Ishikawa (cell line): ENCODE measurements around the gene MCF2L.

Experiments
- CEBPB ChIP-seq: IDR thresholded peaks from 2 replicates; pipeline ENCODE4 v1.6.1; 2012
- CREB1 ChIP-seq: IDR thresholded peaks from 2 replicates; pipeline ENCODE4 v1.6.1; 2012; ENCODE audit warnings: low read depth
- EGR1 ChIP-seq: IDR thresholded peaks from 2 replicates; pipeline ENCODE4 v1.6.1; 2012
- EP300 ChIP-seq: IDR thresholded peaks from 2 replicates; pipeline ENCODE4 v1.6.1; 2012; ENCODE audit warnings: borderline replicate concordance
- FOXM1 ChIP-seq: IDR thresholded peaks from 2 replicates; pipeline ENCODE4 v1.6.1; 2012; ENCODE audit warnings: low read depth, borderline replicate concordance
- NFIC ChIP-seq: IDR thresholded peaks from 2 replicates; pipeline ENCODE4 v1.6.1; 2012
- RAD21 ChIP-seq: IDR thresholded peaks from 2 replicates; pipeline ENCODE4 v1.6.1; 2012; ENCODE audit warnings: low read depth
- TAF1 ChIP-seq: IDR thresholded peaks from 2 replicates; pipeline ENCODE4 v1.6.1; 2012; ENCODE audit warnings: low read depth, mild to moderate bottlenecking
- TCF12 ChIP-seq: IDR thresholded peaks from 2 replicates; pipeline ENCODE4 v1.6.1; 2012; ENCODE audit warnings: low read depth
- TEAD4 ChIP-seq: IDR thresholded peaks from 2 replicates; pipeline ENCODE4 v1.6.1; 2012
- YY1 ChIP-seq: IDR thresholded peaks from 2 replicates; pipeline ENCODE4 v1.6.1; 2012; ENCODE audit warnings: low read depth
- ZBTB7A ChIP-seq: IDR thresholded peaks from 2 replicates; pipeline ENCODE4 v1.6.1; 2012; ENCODE audit warnings: low read depth
- TF ChIP-seq, protein P1 (sequence below): IDR thresholded peaks from 2 replicates; pipeline ENCODE4 v1.6.1; 2012
- TF ChIP-seq, protein P2 (sequence below): IDR thresholded peaks from 2 replicates; pipeline ENCODE4 v1.6.1; 2012
- TF ChIP-seq, protein P3 (sequence below): IDR thresholded peaks from 2 replicates; pipeline ENCODE4 v1.6.1; 2012; ENCODE audit warnings: low read depth, mild to moderate bottlenecking

Gene MCF2L

DNA sequence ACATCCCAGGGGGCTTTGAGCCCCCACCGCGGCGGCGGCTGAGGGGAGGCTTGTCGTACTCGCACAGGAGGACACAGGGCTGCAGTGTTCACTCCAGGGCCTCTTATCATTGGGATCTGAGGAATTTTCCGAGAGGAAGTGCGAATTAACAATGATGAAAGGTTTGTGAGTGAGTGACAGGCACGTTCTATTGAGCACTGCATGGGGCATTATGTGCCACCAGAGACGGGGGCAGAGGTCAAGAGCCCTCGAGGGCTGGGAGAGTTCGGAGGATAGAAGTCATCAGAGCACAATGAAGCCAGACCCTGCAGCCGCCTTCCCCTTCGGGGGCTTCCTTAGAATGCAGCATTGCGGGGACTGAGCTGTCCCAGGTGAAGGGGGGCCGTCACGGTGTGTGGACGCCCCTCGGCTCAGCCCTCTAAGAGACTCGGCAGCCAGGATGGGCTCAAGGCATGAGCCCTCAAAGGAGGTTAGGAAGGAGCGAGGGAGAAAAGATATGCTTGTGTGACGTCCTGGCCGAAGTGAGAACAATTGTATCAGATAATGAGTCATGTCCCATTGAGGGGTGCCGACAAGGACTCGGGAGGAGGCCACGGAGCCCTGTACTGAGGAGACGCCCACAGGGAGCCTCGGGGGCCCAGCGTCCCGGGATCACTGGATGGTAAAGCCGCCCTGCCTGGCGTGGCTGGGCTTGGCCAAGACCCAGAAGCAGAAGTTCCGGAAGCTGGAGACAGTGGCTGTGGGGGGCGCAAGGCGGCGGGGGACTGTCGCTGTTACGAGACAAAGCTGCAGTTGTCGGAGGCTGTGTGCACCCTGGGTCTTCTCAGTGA, 53.9 kb downstream of the MCF2L start:
- TF ChIP-seq, protein P1, sequence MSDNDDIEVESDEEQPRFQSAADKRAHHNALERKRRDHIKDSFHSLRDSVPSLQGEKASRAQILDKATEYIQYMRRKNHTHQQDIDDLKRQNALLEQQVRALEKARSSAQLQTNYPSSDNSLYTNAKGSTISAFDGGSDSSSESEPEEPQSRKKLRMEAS: no peak
- TF ChIP-seq NFIC (no peak), TCF12 (no peak), RAD21 (no peak), EP300 (no peak), CREB1 (no peak)
- TF ChIP-seq, protein P2, sequence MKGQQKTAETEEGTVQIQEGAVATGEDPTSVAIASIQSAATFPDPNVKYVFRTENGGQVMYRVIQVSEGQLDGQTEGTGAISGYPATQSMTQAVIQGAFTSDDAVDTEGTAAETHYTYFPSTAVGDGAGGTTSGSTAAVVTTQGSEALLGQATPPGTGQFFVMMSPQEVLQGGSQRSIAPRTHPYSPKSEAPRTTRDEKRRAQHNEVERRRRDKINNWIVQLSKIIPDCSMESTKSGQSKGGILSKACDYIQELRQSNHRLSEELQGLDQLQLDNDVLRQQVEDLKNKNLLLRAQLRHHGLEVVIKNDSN: no peak

DNA sequence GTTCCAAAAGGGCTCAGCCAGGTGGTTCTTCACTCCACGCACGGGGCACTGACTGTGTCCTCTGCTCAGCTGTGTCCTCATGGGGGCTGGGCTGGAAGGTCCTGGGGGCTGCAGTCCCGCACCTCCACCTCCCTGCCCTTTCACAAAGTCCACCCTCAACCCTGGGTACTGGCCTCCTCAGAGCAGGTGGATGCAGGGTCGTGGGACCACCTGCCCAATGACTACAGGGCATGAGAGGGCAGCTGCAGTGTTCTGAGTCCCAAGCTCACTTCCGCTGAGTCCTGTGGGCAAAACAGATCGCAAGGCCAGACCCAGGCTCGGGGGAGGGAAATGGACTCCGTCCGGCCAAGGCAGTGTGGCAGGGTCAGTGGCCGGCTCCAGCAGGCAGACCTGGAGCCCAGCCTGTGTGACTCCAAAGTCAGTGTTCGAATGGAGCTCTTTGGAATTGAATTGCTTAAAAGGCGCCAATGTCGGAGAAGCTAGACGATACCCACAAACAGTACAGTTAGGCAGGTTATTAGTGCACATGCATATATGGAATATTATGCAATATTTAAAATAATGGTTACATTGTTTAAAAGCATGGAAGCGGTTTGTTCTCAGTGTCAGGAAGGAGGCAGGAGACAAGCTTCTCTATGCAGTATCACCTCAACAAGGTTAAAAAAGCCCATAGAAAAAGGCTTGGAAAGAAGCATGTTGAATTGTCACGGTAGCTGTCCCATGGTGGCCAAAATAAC, 54.8 kb downstream of the MCF2L start:
- TF ChIP-seq RAD21 (no peak), ZBTB7A (no peak), EP300 (no peak), YY1 (no peak), FOXM1 (no peak), CEBPB (no peak), TEAD4 (no peak), TAF1 (no peak), TCF12 (no peak), CREB1 (no peak), EGR1 (no peak)
- TF ChIP-seq, protein P3, sequence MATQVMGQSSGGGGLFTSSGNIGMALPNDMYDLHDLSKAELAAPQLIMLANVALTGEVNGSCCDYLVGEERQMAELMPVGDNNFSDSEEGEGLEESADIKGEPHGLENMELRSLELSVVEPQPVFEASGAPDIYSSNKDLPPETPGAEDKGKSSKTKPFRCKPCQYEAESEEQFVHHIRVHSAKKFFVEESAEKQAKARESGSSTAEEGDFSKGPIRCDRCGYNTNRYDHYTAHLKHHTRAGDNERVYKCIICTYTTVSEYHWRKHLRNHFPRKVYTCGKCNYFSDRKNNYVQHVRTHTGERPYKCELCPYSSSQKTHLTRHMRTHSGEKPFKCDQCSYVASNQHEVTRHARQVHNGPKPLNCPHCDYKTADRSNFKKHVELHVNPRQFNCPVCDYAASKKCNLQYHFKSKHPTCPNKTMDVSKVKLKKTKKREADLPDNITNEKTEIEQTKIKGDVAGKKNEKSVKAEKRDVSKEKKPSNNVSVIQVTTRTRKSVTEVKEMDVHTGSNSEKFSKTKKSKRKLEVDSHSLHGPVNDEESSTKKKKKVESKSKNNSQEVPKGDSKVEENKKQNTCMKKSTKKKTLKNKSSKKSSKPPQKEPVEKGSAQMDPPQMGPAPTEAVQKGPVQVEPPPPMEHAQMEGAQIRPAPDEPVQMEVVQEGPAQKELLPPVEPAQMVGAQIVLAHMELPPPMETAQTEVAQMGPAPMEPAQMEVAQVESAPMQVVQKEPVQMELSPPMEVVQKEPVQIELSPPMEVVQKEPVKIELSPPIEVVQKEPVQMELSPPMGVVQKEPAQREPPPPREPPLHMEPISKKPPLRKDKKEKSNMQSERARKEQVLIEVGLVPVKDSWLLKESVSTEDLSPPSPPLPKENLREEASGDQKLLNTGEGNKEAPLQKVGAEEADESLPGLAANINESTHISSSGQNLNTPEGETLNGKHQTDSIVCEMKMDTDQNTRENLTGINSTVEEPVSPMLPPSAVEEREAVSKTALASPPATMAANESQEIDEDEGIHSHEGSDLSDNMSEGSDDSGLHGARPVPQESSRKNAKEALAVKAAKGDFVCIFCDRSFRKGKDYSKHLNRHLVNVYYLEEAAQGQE: no peak
- TF ChIP-seq, protein P2: no peak

DNA sequence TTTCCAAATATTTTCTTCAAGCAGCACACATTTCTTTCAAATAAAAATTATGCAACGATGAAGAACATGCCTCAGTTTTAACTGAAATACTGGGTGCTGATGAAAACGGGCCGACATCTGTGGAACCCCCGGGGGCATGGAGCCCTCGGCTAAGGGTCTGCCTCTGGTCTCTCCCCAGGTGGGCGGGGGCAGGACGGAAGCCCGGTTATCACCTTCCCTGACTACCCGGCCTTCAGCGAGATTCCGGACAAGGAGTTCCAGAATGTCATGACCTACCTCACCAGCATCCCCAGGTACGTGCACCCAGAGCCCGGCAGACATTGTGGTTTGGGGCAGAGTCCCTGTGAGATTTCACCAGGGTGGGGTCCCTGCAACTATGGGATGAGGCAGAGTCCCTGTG, 55.5 kb downstream of the MCF2L start:
- no peak for TF ChIP-seq YY1
- TF ChIP-seq, protein P3: no peak
- TF ChIP-seq EP300: no peak

DNA sequence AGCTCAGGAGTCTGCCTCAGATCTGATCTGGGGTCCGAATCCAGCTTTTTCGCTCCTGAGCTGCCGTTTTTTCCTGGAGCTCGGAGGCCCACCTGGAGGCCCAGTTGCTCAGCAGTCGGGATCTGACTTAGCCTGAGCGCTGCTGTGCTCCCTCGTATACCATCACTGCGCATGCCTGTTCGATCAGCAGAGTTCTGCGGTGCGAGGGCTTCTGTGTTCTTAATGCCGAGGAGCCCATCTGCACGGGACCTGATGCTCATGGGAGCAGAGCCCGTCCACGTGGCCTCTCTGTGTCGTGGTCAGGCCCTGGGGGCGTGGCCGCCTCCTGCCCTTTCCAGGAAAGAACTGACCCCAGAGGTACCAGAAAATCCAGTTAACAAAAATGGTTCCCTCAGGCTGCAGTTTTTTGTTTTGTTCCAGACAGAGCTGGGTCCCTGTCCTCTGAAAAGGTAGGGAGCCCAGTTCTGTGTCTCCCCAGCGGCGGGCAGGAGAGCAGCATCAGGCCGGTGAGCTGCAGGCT, 57.4 kb downstream of the MCF2L start:
- TF ChIP-seq FOXM1 (no peak), RAD21 (no peak), NFIC (no peak), EGR1 (no peak), TEAD4 (no peak), TCF12 (no peak)

DNA sequence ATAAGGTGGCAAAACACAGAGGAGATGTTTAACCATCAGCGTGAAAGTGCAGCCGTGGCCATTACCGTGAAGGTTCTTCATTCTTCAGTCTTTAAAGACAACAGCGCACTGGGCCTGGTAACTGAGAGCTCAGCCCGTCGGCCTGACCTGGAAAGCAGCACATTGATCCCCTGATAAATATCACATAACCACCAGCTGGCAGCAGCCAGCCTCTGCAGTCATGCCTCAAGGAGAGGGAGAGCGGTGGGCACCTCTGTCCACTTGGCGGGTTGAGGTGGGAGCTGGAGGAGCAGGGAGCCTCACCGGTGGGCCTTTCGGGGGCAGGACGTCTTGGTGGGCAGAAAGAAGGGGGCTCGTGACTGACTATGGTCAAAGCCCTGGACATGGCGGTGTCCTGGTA, 58.1 kb downstream of the MCF2L start:
- TF ChIP-seq TCF12 (no peak), ZBTB7A (no peak), YY1 (no peak), CEBPB (no peak), NFIC (no peak), TAF1 (no peak), TEAD4 (no peak), CREB1 (no peak), RAD21 (no peak), EP300 (no peak), FOXM1 (no peak)
- TF ChIP-seq, protein P2: no peak
- TF ChIP-seq, protein P3: no peak
- TF ChIP-seq, protein P1: no peak
